Mammary epithelial cell (primary cell): ENCODE measurements around the gene PHOSPHO2.

Experiments
- CTCF ChIP-seq, 2 donors: IDR thresholded peaks in 1 of 2; conservative IDR thresholded peaks in 1 of 2; 2 replicates each; pipeline ENCODE4 v1.5.1; 2011 to 2012; ENCODE audit warnings: inconsistent platforms in 2 of 2, low read length in 2 of 2, mild to moderate bottlenecking in 2 of 2, control low read depth in 1 of 2, low read depth in 1 of 2; ENCODE audit not compliant: insufficient read depth in 1 of 2; ENCODE audit errors: extremely low read depth in 1 of 2
- EZH2 ChIP-seq: IDR thresholded peaks from 2 replicates; pipeline ENCODE4 v1.6.1; 2012; ENCODE audit warnings: low read length, inconsistent platforms, borderline replicate concordance

DNA sequence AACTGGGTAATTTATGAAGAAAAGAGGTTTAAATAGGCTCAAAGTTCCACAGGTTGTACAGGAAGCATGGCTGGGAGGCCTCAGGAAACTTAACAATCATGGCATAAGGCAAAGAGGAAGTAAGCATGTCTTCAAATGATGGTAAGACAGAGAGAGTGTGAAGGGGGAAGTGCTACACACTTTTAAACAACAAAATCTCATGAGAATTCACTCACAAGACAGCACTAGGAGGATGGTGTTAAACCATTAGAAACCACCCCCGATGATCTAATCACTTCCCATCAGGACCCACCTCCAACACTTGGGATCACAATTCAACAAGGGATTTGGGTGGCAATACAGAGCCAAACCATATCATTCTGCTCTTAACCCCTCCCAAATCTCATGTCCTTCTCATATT is 34.9 kb upstream of the PHOSPHO2 start:
- no peak for TF ChIP-seq CTCF (conservative IDR thresholded peaks at IDR 0.05 in 1 of 2, IDR thresholded peaks at IDR 0.05 in 1 of 2; ENCODE audit: extremely low read depth in 1 of 2, insufficient read depth in 1 of 2, low read depth in 1 of 2, low read length in 2 of 2)
- no peak for TF ChIP-seq EZH2
